Kidney (tissue), 14 donors: Measurements from ENCODE around the gene LIX1L. TPM values are rescaled to one million over a fixed set of nuclear protein-coding genes. Genes with fewer than 3 reads are reported as not detected.

Source experiments
- DNase-seq, 5 donors: peaks; one replicate each; pipeline ENCODE4 v3.0.0-alpha.2; 2013 to 2020
- FAIRE-seq: peaks from 2 replicates; lab custom pipeline; 2012; peaks lifted over from hg19 to GRCh38; lab: Jason Lieb, UNC
- H3K27ac ChIP-seq, 2 donors: one replicate each; pipeline ENCODE4 v1.7.0; 2013; ENCODE audit warnings: low read depth in 2 of 2, low read length in 2 of 2, inconsistent platforms in 1 of 2
- H3K27me3 ChIP-seq: one replicate; pipeline ENCODE4 v1.7.1; 2013; ENCODE audit warnings: low read length, inconsistent platforms; ENCODE audit not compliant: control insufficient read depth, insufficient read depth
- H3K36me3 ChIP-seq, 3 donors: one replicate each; pipeline versions ENCODE4 v1.7.0 to v1.7.1; 2013; ENCODE audit warnings: low read length in 3 of 3, control low read depth in 1 of 3, inconsistent platforms in 1 of 3; ENCODE audit not compliant: insufficient read depth in 3 of 3, control insufficient read depth in 2 of 3
- H3K4me1 ChIP-seq, 3 donors: one replicate each; pipeline versions ENCODE4 v1.7.0 to v1.7.1; 2013; ENCODE audit warnings: low read length in 3 of 3, inconsistent platforms in 1 of 3, low read depth in 1 of 3; ENCODE audit not compliant: control insufficient read depth in 2 of 3, insufficient read depth in 2 of 3
- H3K4me3 ChIP-seq, 3 donors: one replicate each; pipeline versions ENCODE4 v1.7.0 to v1.8.1; 2013; ENCODE audit warnings: low read length in 3 of 3, control low read depth in 1 of 3, inconsistent platforms in 1 of 3
- H3K9ac ChIP-seq, 3 donors: one replicate each; pipeline versions ENCODE4 v1.7.0 to v1.7.1; 2013; ENCODE audit warnings: low read length in 3 of 3, control low read depth in 1 of 3, inconsistent platforms in 1 of 3
- H3K9me3 ChIP-seq, 3 donors: one replicate each; pipeline versions ENCODE4 v1.7.0 to v1.7.1; 2013; ENCODE audit warnings: low read length in 3 of 3, control low read depth in 1 of 3, inconsistent platforms in 1 of 3; ENCODE audit not compliant: control insufficient read depth in 2 of 3, insufficient read depth in 1 of 3
- CTCF ChIP-seq: IDR thresholded peaks from 3 replicates; pipeline ENCODE4 v1.5.1; 2012; ENCODE audit warnings: mild to moderate bottlenecking, moderate library complexity, borderline replicate concordance; ENCODE audit not compliant: insufficient read depth; ENCODE audit errors: extremely low read depth
- intact Hi-C: fragments of 100-400 bp; cut with DNase I; formaldehyde crosslinking; loops from one replicate; pipeline ENCODE4 v1.11.1; 2022
- polyA plus RNA-seq: library from polyadenylated mRNA; stranded (reverse); fragments of 350-450 nt; fragmentation: Illumina TruSeq; extraction: RNeasy Lipid Tissue Mini Kit (QIAGEN cat#74804); gene quantifications from one replicate; pipeline ENCODE4 v1.2.3, GENCODE V29; 2014; ENCODE audit warnings: low read depth, low replicate concordance; ENCODE audit not compliant: insufficient read depth
- total RNA-seq: library from RNA; stranded (reverse); fragmentation: NEBNext Ultra II Directional; extraction: Animal tissue kit (Norgen Biotek cat#: 25700); gene quantifications from one replicate; pipeline ENCODE4 v1.2.1, GENCODE V29; 2021
- donor health status: control.
- donor health status: control.
- donor health status: control.
- donor health status: control.
- donor health status: control.
- donor health status: DM: yes; HTN: yes; CAD: no.
- donor health status: Normal renal cell carcinoma (clear cell type).

The LIX1L gene
- total and polyA plus RNA-seq, 2 donors from 2014 or later = 10.0 to 27.8 TPM

DNA sequence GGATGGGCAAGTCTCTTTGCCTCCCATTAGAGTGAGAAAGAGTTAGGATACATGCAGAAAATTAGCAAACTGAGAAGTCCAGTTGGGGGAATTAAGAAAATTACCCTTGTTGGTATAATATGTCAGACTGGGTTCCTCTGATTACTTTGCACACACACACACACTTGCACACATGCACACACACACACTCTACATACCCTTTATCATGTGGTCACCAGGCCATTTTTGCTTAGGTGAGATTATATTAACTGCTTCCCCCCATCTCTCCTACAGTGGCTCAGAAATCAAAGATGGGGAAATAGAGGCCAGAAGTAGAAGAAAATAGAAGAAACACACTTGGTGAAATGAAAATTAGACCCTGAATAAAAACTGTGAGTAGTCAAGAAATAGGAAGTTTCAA, 917 bp upstream of the LIX1L start:
- H3K4me1 ChIP-seq = peaks cover 5 to 28% (median 10%) of the 10 kb centered on the region in 3 donors
- intact Hi-C loops = no loop called here

DNA sequence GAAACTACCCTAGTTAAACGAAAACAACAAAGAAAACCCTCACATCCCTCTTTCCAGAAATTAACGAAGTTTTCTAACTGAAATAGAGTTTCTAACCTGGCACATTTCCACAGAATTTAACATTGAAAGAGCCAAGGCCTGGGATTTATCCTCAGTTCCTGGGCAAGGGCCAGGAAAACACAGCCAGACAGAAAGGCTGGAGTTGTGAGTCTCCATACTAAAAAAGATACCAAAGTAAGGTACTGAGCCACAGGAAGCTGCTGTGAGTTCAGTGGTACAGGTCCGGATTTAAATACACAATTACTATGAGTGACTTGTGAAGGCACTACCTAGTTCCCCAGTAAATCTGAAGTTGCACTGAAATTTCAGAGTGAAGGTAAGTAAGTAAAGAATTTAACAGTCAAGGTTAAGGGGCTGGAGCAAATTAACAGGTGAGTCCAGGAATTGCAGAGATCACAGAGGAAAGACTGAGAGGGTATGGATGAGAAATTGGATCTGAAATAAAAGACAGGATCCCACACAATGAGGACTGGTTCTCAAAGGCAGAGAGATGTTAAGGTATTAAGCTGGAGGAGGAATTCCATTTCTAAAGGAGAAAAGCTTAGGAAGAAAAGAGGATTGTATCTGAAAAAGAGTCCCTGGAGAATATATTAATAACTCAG, 905 bp downstream of the LIX1L start:
- H3K4me1 ChIP-seq = peaks cover 3 to 17% (median 10%) of the 10 kb centered on the region in 3 donors

More for the DNA sequence above, 917 bp upstream of the LIX1L start:
- no peaks in the 10 kb centered on the region for H3K27me3 ChIP-seq
- no peak overlapping the region for H3K9ac ChIP-seq
- no peaks in the 10 kb centered on the region for H3K9me3 ChIP-seq
- no peak overlapping the region for H3K27ac ChIP-seq
- no peaks in the 10 kb centered on the region for H3K36me3 ChIP-seq
- FAIRE-seq (no peak), DNase-seq (no peak)
- no peak for TF ChIP-seq CTCF
- no peak overlapping the region for H3K4me3 ChIP-seq

DNA sequence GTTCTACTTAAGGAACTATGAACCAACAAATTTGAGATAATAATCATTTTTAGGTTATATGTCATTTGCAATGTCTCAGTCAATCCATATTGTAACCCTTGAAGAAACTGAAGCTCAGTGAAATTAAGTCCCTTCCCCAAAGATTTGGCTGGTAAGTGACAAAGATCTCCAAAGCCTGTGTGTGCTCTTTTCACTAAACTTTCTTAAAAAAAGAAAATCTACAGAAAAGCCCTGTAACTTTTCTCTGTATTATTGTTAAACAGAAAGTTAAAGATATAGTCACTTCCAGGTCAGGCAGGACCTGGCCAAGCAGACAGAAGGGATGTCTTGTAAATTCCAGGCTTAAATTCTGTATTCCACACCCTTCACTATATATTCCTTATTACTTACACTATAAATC, 1.5 kb downstream of the LIX1L start:
- peak overlapping the region; percentile 71 to 83 (median 76) for H3K4me3 ChIP-seq
- no peaks in the 10 kb centered on the region for H3K36me3 ChIP-seq
- intact Hi-C loops = no loop called here
- TF ChIP-seq CTCF = no peak
- no peaks in the 10 kb centered on the region for H3K27me3 ChIP-seq
- peak overlapping the region; percentile 86 to 91 for H3K27ac ChIP-seq
- peaks cover 3 to 11% (median 10%) of the 10 kb centered on the region in 3 donors for H3K4me1 ChIP-seq
- DNase-seq = no peak
- peak overlapping the region; percentile 64 to 76 (median 75) for H3K9ac ChIP-seq
- no peak for FAIRE-seq
- no peaks in the 10 kb centered on the region for H3K9me3 ChIP-seq

More for the DNA sequence above, 905 bp downstream of the LIX1L start:
- Histone ChIP-seq H3K36me3 (no peaks in the 10 kb centered on the region), H3K9me3 (no peaks in the 10 kb centered on the region), H3K4me3 (peak overlapping the region; percentile 71 to 83 (median 76)), H3K9ac (peak overlapping the region; percentile 64 to 76 (median 75)), H3K27me3 (no peaks in the 10 kb centered on the region), H3K27ac (peak overlapping the region; percentile 86 to 91)
- TF ChIP-seq CTCF = no peak
- intact Hi-C loops = no loop called here
- FAIRE-seq (no peak), DNase-seq (peak in 2 of 5 donors; percentile 38 to 77)
